ENCODE data around the gene ANKRD39.
A peak's percentile ranks its signal among the peaks of the same experiment; 100 is the strongest.
"Not testable (repeated sequence)": the region's sequence is repeated elsewhere in the genome, so short reads cannot be mapped to it uniquely, and the experiment has no call there.

ANKRD39 gene

DNA sequence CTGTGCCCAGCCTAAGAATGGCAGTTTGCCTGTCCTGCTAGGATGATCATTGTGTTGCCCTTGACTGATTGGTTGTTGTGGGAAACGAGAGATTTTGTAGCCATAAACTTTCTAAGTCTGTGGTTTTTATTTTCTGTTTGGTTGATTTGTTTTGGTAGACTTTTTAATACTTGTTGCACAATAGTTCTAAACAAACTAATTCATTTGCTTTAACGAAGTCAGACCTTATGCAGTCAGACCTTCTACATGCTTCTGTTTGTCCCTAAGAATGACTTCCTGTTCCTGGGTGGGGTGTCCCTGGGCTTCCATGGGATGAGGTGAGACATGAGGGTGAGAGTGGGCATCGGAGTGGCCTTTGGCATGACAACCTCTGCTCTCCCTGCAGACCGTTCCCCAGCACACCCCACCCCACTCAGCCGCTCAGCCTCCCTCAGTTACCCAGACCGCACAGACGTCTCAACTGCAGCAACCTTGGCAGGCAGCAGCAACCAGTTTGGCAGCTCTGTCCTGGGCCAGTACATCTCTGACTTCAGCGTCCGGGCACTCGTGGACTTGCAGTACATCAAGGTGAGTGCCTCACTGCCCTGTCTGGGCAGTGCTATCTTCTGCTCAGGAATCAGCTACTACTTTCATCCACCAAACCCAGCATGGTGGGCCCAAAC, 49.5 kb downstream of the ANKRD39 start:
- DNase-seq (ENCODE audit: low read depth in 2 of 2): no peak

DNA sequence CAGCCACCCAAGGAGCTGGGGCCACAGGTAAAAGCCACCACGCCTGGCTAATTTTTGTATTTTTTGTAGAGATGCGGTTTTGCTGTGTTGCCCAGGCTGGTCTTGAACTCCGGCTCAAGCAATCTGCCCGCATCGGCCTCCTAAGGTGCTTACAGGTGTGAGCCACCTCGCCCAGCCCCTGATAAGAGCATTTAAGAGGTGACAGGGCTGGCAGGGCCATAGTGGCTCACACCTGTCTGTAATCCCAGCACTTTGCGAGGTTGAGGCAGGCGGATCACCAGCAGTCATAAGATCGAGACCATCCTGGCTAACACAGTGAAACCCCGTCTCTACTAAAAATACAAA, 50.7 kb downstream of the ANKRD39 start:
- no peak for DNase-seq (ENCODE audit: low read depth in 2 of 2)

DNA sequence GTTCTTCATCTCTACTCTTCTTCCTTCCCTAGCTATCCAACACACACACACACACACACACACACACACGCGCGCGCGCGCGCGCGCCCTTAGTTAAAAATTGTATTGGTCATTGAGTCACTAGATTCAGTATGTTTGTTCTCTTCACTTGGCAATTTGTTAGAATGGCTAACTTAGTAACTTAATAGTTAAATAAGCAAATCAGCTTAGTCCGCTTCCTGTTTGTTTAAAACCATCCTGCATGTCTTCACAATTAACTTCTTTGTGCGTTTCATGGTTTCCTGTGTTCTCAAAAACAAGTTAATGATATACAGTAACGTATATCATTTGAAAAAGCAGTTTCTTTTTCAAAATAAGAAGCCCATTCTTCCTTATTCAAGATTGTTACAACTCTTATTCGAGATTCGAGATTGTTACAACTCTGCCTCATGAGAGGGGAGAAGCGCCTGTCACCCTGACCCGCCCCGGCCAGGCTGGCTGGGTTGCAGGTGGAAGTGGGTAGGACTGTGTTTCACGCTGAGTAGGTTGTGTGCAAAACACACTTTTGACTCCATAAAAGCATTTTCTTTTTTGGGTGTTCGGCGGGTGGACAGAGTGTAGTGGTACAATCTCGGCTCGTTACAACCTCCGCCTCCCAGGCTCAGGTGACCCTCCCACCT, 51.2 kb downstream of the ANKRD39 start:
- DNase-seq (ENCODE audit: low read depth in 2 of 2): no peak

DNA sequence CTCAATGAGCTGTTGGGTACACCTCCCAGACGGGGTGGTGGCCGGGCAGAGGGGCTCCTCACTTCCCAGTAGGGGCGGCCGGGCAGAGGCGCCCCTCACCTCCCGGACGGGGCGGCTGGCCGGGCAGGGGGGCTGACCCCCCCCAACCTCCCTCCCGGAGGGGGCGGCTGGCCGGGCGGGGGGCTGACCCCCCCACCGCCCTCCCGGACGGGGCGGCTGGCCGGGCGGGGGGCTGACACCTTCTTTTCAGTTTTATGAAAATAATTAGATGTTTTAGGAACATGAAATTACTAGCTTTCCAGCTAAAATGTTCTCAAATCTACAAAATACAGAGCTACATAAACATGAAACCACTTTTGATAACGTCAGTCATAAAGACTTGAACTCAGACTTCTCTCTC, 51.9 kb downstream of the ANKRD39 start:
- not testable (repeated sequence) for DNase-seq (ENCODE audit: low read depth in 2 of 2)

DNA sequence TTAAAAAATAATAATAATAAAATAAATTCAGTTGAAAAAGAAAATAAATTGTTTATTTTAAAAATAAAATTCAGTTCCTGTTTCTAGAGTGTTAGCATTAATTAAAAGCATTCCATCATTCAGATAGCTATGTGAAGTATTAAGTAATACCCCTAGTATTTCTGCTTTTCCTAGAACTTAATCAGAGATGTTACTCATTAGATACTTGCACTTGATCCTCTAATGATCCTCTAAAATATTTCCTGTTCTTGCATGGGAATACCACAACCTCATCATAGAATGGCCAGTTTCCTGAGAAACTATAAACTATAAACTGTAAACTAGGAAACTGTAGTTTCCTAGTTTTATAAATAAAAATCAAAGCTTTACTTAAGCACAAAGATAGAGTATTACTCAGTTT, 52.8 kb downstream of the ANKRD39 start:
- DNase-seq (ENCODE audit: low read depth in 2 of 2): no peak

DNA sequence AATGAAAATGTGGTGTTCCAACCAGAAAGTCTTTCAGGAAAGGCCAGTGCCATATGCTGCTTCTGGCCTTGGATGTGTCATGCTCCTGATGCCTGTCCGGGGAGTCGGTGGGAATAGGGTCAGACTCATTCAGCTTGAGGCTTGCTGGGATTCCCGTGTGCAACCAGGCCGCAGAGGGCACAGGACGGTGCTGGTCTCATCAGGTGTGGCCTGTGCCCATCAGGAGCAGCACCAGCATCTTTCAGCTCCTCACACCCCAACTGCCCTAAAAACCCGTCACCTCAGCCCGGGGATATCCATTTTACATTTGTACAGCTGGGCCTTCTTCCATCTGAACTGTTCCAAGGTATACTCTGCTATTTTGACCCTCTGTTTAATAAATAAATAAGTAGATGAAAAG, 55.1 kb downstream of the ANKRD39 start:
- DNase-seq (ENCODE audit: low read depth in 2 of 2): no peak

DNA sequence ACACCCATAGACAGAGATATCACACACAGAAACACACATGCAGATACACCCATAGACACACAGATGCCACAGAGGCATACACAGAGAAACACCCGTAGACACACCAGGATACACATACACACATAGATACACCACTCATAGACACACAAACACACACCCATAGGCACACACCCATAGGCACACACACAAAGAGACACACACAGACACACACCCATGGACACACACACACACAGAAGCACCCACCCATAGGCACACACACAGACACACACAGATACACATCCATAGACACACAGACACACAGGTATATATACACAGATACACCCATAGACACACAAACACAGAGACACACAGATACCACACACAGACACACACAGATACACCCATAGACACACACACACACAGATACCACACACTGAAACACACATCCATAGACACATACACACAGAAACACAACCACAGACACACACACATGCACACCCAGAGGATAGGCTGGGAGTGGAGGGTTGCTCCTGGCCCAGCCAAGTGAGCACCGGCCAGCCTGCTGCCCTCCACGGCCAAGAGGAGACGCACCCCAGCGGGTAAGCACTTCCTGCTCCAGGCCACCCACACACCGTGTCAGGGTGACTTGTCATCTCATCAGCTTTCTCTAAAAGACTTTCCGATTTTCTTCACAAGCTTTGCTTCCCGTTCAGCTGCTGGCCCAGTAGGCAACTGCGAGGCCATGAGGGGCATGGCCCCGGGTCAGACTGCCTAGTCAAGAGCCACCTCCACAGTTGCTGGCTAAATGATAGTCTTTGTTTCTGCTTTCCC, 55.8 kb downstream of the ANKRD39 start:
- no peak for DNase-seq (ENCODE audit: low read depth in 2 of 2)

DNA sequence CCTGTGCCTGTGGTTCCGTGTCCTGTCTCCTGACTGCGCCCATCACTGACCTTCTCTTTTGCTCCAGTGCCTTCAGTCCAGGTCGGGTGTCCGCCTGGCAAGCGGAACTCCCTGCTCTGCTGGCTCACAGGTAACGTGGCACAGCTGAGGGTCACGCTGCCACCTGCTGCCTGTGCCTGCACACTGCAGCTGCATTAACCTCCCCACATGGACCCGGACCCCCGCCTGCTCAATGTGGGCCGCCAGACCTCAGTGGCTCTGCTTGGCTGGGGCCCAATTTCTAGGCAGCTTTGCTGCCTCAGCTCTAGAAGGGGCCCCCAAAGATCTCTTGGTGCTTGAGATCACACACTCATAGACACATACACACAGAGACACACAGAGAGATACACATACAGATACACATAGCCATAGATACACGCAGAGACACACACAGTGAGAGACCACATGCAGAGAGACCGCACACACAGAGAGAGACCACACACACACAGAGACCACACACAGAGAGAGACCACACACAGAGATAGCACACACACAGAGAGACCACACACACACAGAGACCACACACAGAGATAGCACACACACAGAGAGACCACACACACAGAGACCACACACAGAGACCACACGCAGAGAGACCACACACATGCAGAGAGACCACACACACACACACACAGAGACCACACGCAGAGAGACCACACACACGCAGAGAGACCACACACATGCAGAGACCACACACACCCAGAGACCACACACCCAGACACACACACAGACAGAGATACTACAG, 56.6 kb downstream of the ANKRD39 start:
- peak; percentile 64 to 68 for DNase-seq (ENCODE audit: low read depth in 2 of 2)

DNA sequence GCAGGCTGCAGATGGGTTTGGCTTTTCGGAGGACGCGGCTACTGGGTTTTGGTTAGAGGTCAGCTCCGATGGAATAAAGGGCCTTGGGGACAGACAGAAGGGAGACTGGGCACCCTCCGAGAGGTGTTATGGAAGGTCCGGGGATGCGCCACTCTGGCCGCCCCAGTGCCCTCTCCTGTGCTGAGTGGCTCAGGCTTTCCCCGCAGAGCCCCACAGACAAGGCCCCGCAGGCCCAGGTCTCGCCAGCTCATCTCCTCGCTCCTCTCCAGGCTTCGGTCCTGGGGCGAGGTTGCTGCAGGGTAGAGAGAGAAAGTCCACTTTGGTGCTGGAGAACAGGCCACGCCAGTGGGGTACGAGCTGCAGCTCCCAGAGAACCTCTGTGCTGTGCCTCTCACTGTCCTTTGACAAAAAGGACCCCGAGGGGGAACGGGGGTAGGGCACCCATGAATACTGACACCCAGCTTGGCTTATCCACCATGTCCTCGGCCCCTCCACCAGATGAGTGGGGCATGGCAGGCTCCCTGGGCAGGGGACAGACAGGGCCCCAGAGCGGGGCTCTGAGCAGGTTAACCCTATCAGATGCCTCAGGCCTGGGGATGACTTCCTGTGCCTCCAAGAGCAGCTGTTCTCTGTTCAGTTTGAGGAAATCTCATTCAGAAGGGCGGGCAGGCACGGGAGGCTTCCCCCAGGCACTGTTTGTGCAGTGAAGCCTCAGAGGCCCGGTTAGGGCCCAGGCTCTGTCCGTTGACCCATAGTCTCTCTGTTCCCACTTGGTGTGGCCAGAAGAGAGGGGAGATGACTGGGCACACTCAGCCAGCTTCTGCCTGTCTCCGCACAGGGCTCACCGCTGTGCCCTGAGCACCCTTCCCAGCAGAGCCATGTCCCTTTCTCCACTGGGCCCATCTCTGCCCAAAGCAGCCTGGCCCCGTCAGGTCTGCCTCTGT, 57.5 kb downstream of the ANKRD39 start:
- DNase-seq (ENCODE audit: low read depth in 2 of 2): no peak

DNA sequence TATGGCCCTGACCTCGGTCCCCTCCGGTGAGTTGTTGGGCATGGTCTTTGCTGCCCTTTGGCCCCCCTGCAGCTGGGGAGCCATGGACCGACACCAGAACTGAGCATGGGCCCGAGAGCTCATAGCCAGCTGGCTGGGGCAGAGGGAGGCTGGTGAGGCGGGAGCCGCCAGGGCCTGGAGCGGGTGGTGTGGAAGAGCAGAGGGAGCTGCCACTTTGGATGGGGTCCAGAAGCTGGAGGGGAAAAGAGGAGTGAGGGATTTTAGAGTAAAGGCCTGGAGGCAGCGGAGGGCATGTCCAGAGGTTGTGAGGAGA, 58.2 kb downstream of the ANKRD39 start:
- no peak for DNase-seq (ENCODE audit: low read depth in 2 of 2)

DNA sequence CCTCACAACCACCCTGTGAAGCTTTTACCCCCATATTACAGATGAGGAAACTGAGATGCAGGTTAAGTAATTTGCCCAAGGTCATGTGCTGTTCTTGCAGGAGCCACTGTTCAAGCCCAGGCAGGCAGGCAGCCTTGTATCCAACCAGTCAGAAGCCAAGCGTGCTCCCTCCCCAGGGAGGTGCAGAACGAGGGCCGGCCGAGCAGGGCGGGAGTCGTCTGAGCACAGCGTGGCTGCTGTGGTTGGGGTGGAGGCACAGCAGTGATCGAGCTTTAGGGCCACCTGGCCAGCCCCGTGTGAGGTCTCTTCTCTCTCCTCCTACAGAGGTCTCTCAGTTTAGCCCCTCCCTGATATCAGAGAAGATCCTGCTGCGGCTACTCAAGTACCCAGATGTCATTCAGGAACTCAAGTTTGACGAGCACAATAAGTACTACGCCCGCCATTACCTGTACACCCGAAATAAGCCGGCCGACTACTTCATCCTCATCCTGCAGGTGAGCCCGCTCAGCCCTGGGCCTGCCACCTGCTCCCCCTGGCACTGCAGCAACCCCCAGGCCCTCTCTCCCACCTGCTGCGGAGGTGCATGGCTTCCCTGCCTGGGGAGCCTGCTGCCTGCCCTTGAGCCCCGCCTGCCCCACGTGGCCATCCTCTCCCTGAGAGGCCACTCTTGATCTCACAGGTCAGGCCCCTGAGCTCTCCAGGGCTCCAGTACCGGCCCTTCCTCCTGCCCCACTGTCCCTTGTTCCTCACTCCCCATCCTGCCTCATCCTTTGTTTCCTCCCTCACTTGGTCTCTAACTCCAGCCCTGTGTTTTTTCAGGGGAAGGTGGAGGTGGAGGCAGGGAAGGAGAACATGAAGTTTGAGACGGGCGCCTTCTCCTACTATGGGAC, 58.8 kb downstream of the ANKRD39 start:
- DNase-seq (ENCODE audit: low read depth in 2 of 2): no peak
